ENCODE results near the gene PCDH9. TPM values are rescaled to one million over a fixed set of nuclear protein-coding genes. Genes with fewer than 3 reads are reported as not detected.

Gene PCDH9
- total and polyA plus RNA-seq, 11 donors = 3.0 to 39.6 (median 21.6) TPM

DNA sequence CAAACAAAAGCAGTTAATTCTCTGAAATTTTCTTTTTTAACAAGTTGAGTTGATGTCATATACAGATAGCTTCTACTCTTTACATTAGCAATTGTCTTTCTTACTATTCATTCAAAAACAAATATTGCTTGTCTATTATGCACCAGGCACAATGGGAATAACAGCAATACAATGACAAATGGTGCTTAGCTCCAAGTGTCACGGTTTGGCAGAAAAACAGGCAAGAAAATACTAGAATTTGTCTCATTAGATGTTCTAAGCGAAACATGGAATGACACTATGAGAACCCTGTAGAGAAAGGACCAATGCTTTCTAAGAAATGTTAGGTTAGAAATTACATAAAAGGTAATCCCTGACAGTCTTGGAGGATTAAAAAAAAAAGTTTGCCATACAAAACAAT, 187.6 kb downstream of the PCDH9 start:
- H3K27ac ChIP-seq = no peak overlapping the region
- ATAC-seq (no peak), DNase-seq (no peak)
- no peaks in the 10 kb centered on the region for H3K27me3 ChIP-seq
- H3K36me3 ChIP-seq = no peaks in the 10 kb centered on the region
- intact Hi-C loops (cut with DNase I) = no loop called here
- H3K4me3 ChIP-seq = no peak overlapping the region
- 36 to 41% (median 39%) methylated on average over 2 of the region's 2 CpGs for WGBS, 4 donors
- no peaks in the 10 kb centered on the region for H3K9me3 ChIP-seq
- H3K4me1 ChIP-seq = peaks cover 0 to 4% (median 0%) of the 10 kb centered on the region in 12 donors
- TF ChIP-seq CTCF (IDR thresholded peaks at IDR 0.05) = no peak
- no peak for TF ChIP-seq POLR2A (IDR thresholded peaks at IDR 0.05)

DNA sequence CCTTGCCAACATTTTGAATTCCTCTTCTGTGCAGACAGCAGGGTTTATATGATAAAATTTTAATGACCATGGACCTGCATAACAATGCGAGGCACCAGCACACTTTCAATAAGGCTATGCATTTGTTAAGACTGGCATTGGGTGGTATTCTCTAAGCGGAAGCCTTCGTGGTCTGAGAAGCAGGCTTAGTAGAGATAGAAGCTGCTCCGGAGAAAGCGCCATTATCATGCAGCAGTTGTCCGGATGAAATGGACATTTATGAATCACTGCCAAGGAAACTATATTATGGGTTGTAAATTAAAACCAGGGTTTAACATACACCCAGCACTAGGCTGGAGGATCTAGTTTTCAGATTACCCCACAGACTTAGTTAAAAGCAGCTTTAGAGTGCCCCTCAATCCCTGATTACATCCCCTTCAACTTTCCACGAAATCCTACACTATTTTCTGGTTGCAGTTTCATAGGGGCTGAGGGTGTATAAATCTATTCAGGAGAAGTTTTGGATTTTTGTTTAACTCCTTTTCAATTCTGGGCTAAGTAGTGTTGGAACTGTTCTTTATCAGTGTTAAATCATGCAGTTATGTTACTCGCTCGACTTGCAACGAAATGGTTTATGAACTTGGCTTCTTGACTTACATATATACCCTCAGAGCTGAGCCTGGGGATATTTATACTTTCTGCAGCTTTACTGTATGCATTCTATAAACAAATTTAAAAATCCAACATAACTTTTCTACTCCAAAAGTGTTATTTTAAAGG, 193.3 kb downstream of the PCDH9 start:
- DNase-seq (no peak), ATAC-seq (no peak)
- TF ChIP-seq POLR2A (IDR thresholded peaks at IDR 0.05) (no peak), CTCF (IDR thresholded peaks at IDR 0.05) (no peak)
- no peak overlapping the region for H3K4me3 ChIP-seq
- H3K27ac ChIP-seq = no peak overlapping the region
- no peaks in the 10 kb centered on the region for H3K9me3 ChIP-seq
- H3K36me3 ChIP-seq = no peaks in the 10 kb centered on the region
- 84 to 87% (median 86%) methylated on average over 10 of the region's 10 CpGs for WGBS, 4 donors
- no peaks in the 10 kb centered on the region for H3K27me3 ChIP-seq
- intact Hi-C loops (cut with DNase I) = no loop called here
- no peaks in the 10 kb centered on the region for H3K4me1 ChIP-seq

DNA sequence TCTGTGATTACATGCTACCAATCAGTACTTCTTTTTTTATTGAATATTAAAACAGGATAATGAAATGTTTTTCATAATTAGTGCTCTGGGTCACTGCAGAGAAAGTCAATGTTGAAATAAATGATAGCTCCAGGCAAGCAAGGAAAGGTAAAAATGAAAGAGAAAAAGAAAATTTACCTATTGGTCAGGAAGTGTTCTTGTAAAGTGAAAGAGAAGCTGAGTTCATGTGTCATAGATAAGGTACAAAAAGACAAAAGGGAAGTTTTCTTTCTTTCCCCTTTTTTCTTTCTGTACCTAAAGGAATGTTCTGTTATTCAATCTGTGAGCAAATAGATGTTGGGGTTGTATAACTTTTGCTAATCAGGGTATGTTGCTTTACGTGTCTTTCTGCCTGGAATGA, 197.0 kb downstream of the PCDH9 start:
- WGBS, 4 donors = 81 to 91% (median 90%) methylated on average over 1 of the region's 1 CpG
- H3K27me3 ChIP-seq = no peaks in the 10 kb centered on the region
- TF ChIP-seq POLR2A (IDR thresholded peaks at IDR 0.05) (no peak), CTCF (IDR thresholded peaks at IDR 0.05) (no peak)
- no peak for DNase-seq
- H3K4me3 ChIP-seq = no peak overlapping the region
- H3K36me3 ChIP-seq = no peaks in the 10 kb centered on the region
- ATAC-seq = no peak
- no peaks in the 10 kb centered on the region for H3K9me3 ChIP-seq
- H3K4me1 ChIP-seq = no peaks in the 10 kb centered on the region
- intact Hi-C loops (cut with DNase I) = no loop called here
- H3K27ac ChIP-seq = no peak overlapping the region

- no peak for ATAC-seq
- intact Hi-C loops (cut with DNase I) = no loop called here
- 56 to 69% (median 59%) methylated on average over 4 of the region's 4 CpGs for WGBS, 4 donors
- no peak for TF ChIP-seq CTCF (IDR thresholded peaks at IDR 0.05)
- TF ChIP-seq POLR2A (IDR thresholded peaks at IDR 0.05) = no peak
- no peaks in the 10 kb centered on the region for H3K36me3 ChIP-seq
- no peaks in the 10 kb centered on the region for H3K27me3 ChIP-seq
- no peaks in the 10 kb centered on the region for H3K9me3 ChIP-seq
- no peak overlapping the region for H3K4me3 ChIP-seq
- H3K4me1 ChIP-seq = no peaks in the 10 kb centered on the region
- no peak overlapping the region for H3K27ac ChIP-seq
- DNase-seq = no peak
These were observed 206.8 kb downstream of the PCDH9 start for GRCh38 chr13:67023130-67023876.

Measured in heart left ventricle (tissue), 16 donors.